HepG2 (cell line): ENCODE results near the gene KRTAP12-1. TPM values are rescaled to one million over a fixed set of nuclear protein-coding genes. Genes with fewer than 3 reads are reported as not detected.

Experiments
- CAMTA2 ChIP-seq: sonication (generic); formaldehyde crosslinking; IDR thresholded peaks from 2 replicates; pipeline ENCODE4 v1.4.0; 2020; ENCODE audit warnings: mild to moderate bottlenecking, missing genetic modification reagents, borderline replicate concordance
- CREB3 ChIP-seq: sonication (generic); formaldehyde crosslinking; IDR thresholded peaks from 2 replicates; pipeline ENCODE4 v1.5.0; 2020; ENCODE audit warnings: missing genetic modification reagents
- EEA1 ChIP-seq: sonication (generic); formaldehyde crosslinking; IDR thresholded peaks from 2 replicates; pipeline ENCODE4 v1.5.1; 2020; ENCODE audit warnings: mild to moderate bottlenecking, missing genetic modification reagents, borderline replicate concordance
- FOXA1 ChIP-seq, 2 experiments: fragments of 450-650 bp in 1 of 2; sonication (generic) in 1 of 2; formaldehyde crosslinking in 1 of 2; IDR thresholded peaks; 2 replicates each; pipeline versions ENCODE4 v1.4.0 to v1.6.1; 2016 to 2020; ENCODE audit warnings: missing genetic modification reagents in 1 of 2
- MATR3 ChIP-seq: sonication (generic); formaldehyde crosslinking; IDR thresholded peaks from 2 replicates; pipeline ENCODE4 v1.4.0; 2020; ENCODE audit warnings: missing genetic modification reagents
- MLLT10 ChIP-seq: sonication (generic); formaldehyde crosslinking; IDR thresholded peaks from 2 replicates; pipeline ENCODE4 v1.4.0; 2020; ENCODE audit warnings: missing genetic modification reagents
- MTF1 ChIP-seq: sonication (generic); formaldehyde crosslinking; IDR thresholded peaks from 2 replicates; pipeline ENCODE4 v1.5.0; 2020; ENCODE audit warnings: missing genetic modification reagents
- PRPF4 ChIP-seq: fragments of 200-400 bp; formaldehyde crosslinking; IDR thresholded peaks from 2 replicates; pipeline ENCODE4 v1.6.1; 2016; ENCODE audit warnings: low read length, low read depth; ENCODE audit not compliant: poor library complexity, severe bottlenecking
- RAD21 ChIP-seq: fragments of 450-650 bp; formaldehyde crosslinking; IDR thresholded peaks from 2 replicates; pipeline ENCODE4 v1.5.0; 2020; ENCODE audit warnings: mild to moderate bottlenecking
- RAD51 ChIP-seq: fragments of 450-650 bp; IDR thresholded peaks from 2 replicates; pipeline ENCODE4 v1.6.1; 2016; ENCODE audit warnings: borderline replicate concordance
- RNF219 ChIP-seq: sonication (generic); formaldehyde crosslinking; IDR thresholded peaks from 2 replicates; pipeline ENCODE4 v1.5.0; 2020; ENCODE audit warnings: mild to moderate bottlenecking, missing genetic modification reagents
- SIX1 ChIP-seq: sonication (generic); formaldehyde crosslinking; IDR thresholded peaks from 2 replicates; pipeline ENCODE4 v1.4.0; 2020; ENCODE audit warnings: missing genetic modification reagents, borderline replicate concordance
- SMAD9 ChIP-seq: sonication (generic); formaldehyde crosslinking; IDR thresholded peaks from 2 replicates; pipeline ENCODE4 v1.5.1; 2020; ENCODE audit warnings: mild to moderate bottlenecking, missing genetic modification reagents
- SOX5 ChIP-seq: IDR thresholded peaks from 2 replicates; pipeline ENCODE4 v1.6.1; 2016; ENCODE audit warnings: borderline replicate concordance
- SP140L ChIP-seq: sonication (generic); formaldehyde crosslinking; IDR thresholded peaks from 2 replicates; pipeline ENCODE4 v1.4.0; 2020; ENCODE audit warnings: missing genetic modification reagents, borderline replicate concordance
- SUZ12 ChIP-seq: fragments of 150-350 bp; IDR thresholded peaks from 2 replicates; pipeline ENCODE4 v1.6.1; 2014; ENCODE audit warnings: low read depth, low read length
- USF2 ChIP-seq, 2 experiments: sonication (generic) in 1 of 2; formaldehyde crosslinking in 1 of 2; IDR thresholded peaks; 2 replicates each; pipeline versions ENCODE4 v1.5.1 to v1.6.1; 2011 to 2020; ENCODE audit warnings: borderline replicate concordance in 1 of 2, low read depth in 1 of 2, low read length in 1 of 2, mild to moderate bottlenecking in 1 of 2, missing genetic modification reagents in 1 of 2, moderate library complexity in 1 of 2
- ZBTB8A ChIP-seq: sonication (generic); formaldehyde crosslinking; IDR thresholded peaks from 2 replicates; pipeline ENCODE4 v1.4.0; 2020; ENCODE audit warnings: mild to moderate bottlenecking, low read depth, missing genetic modification reagents, borderline replicate concordance
- ZNF180 ChIP-seq: sonication (generic); formaldehyde crosslinking; IDR thresholded peaks from 2 replicates; pipeline ENCODE4 v1.4.0; 2020; ENCODE audit warnings: low read depth, missing genetic modification reagents, borderline replicate concordance
- ZNF207 ChIP-seq: fragments of 450-650 bp; IDR thresholded peaks from 2 replicates; pipeline ENCODE4 v1.6.1; 2016; ENCODE audit warnings: antibody characterized with exemption, borderline replicate concordance
- ZNF3 ChIP-seq: IDR thresholded peaks from 2 replicates; pipeline ENCODE4 v1.7.0; 2017; ENCODE audit warnings: inconsistent platforms
- ZNF367 ChIP-seq: sonication (generic); formaldehyde crosslinking; IDR thresholded peaks from 2 replicates; pipeline ENCODE4 v1.4.0; 2020; ENCODE audit warnings: missing genetic modification reagents, borderline replicate concordance
- ZNF615 ChIP-seq: sonication (generic); formaldehyde crosslinking; IDR thresholded peaks from 2 replicates; pipeline ENCODE4 v1.5.0; 2020; ENCODE audit warnings: mild to moderate bottlenecking, missing genetic modification reagents, borderline replicate concordance
- ZNF652 ChIP-seq: IDR thresholded peaks from 2 replicates; pipeline ENCODE4 v1.6.1; 2016; ENCODE audit warnings: low read depth, borderline replicate concordance
- ZSCAN22 ChIP-seq: sonication (generic); formaldehyde crosslinking; IDR thresholded peaks from 2 replicates; pipeline ENCODE4 v1.4.0; 2020; ENCODE audit warnings: mild to moderate bottlenecking, missing genetic modification reagents
- polyA plus RNA-seq, 8 experiments: library from polyadenylated mRNA; depleted of rRNA in 3 of 8; stranded (reverse) in 7 of 8; unstranded in 1 of 8; fragments of >200 nt; fragmentation: Illumina TruSeq in 4 of 8; extraction: Trizol in 4 of 8; gene quantifications; 2 replicates each; pipeline versions ENCODE4 v1.2.1 to v1.2.3, GENCODE V29; 2011 to 2016; ENCODE audit warnings: low read depth in 4 of 8, missing spikeins in 1 of 8, mixed read lengths in 1 of 8; ENCODE audit not compliant: insufficient read depth in 1 of 8
- total RNA-seq, 5 experiments: library from RNA; depleted of rRNA; stranded (reverse); fragments of >200 nt; fragmentation: Illumina TruSeq; extraction: Trizol; gene quantifications; 2 replicates each; pipeline ENCODE4 v1.2.3, GENCODE V29; 2016; ENCODE audit warnings: low read depth in 1 of 5

The KRTAP12-1 gene
- total and polyA plus RNA-seq, 2 of the 13 experiments (the other 11 are each of a cell fraction or from before 2014, with no cell fraction given), result not detected

DNA sequence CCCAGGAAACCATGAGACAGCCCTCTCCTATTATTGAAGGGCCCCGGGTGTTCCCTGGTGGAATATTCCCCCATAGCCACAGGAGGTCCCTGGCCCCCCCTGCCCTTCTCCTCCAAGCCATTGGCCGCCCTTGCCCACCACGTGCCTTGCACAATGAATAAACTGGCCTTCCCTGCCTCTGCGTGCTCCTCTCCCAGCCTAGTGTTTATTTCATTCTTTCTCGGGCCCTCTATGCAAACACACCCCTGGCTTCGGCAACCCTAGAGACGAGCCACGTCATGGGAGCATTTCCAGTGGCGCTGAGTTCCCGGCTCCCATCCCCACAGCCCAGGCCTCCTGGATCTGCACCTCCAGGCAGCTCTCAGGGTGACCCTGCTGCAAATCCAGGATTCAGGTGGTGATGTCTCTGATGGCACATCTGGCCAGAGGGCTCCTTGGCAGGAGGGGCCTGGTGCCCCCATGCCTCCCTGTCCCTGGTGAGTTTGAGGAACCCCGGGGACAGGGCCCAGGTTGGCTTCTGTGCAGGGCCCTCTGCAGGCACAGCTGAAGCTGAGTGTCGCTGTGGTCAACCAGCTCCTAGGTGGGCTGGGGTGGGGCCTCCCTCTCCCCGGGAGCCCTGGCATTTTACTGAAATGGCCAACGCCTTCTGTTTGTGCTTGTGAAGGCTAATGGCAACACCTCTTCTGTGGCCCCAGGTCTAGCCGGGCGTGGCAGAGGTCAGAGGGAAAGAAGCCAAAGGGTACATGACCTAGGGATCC lies 21.2 kb upstream of the KRTAP12-1 start (continued):
- TF ChIP-seq ZNF652 (CRISPR knock-in tag) (no peak), ZSCAN22 (CRISPR knock-in tag) (no peak), ZNF180 (CRISPR knock-in tag) (no peak), CAMTA2 (CRISPR knock-in tag) (no peak), SIX1 (CRISPR knock-in tag) (no peak), MTF1 (CRISPR knock-in tag) (no peak), ZNF3 (CRISPR knock-in tag) (no peak), CREB3 (CRISPR knock-in tag) (no peak), ZBTB8A (no peak), RNF219 (CRISPR knock-in tag) (no peak), ZNF615 (CRISPR knock-in tag) (no peak), PRPF4 (no peak), SMAD9 (CRISPR knock-in tag) (0 out of 2 replicates have a peak, but pooled peaks have one; percentile 49), SUZ12 (no peak), RAD21 (no peak), EEA1 (CRISPR knock-in tag) (no peak), ZNF367 (CRISPR knock-in tag) (no peak), RAD51 (no peak), USF2 (IDR thresholded peaks at IDR 0.05; ENCODE audit: low read depth, low read length) (no peak), USF2 (CRISPR knock-in tag; IDR thresholded peaks at IDR 0.05; ENCODE audit: borderline replicate concordance) (peak; percentile 63; the same call in 1 of the 2 replicates), SOX5 (CRISPR knock-in tag) (peak; percentile 77; the same call in 1 of the 2 replicates), FOXA1 (IDR thresholded peaks at IDR 0.05) (no peak), FOXA1 (CRISPR knock-in tag; IDR thresholded peaks at IDR 0.05) (peak; percentile 9; the same call in 1 of the 2 replicates), MLLT10 (no peak), MATR3 (CRISPR knock-in tag) (no peak), ZNF207 (no peak), SP140L (CRISPR knock-in tag) (no peak)
